Activated naive CD4-positive, alpha-beta T cell treated with anti-CD3 and anti-CD28 coated beads for 36 hours (primary cell): ENCODE results near the gene COL24A1. TPM values are rescaled to one million over a fixed set of nuclear protein-coding genes. Genes with fewer than 3 reads are reported as not detected.

ENCODE experiments used
- CTCF ChIA-PET: fragments of 350-600 bp; sonication (Branson Sonifier 250); formaldehyde crosslinking; loops from one replicate; lab custom pipeline; 2021; ENCODE audit warnings: antibody characterized with exemption; lab: Charles Lee
- DNase-seq: peaks from one replicate; pipeline ENCODE4 v3.0.0-alpha.2; 2020
- H3K27ac Mint-ChIP-seq: one replicate; pipeline ENCODE4 v1.8.0; 2021; ENCODE audit warnings: mild to moderate bottlenecking, mixed read lengths
- H3K27me3 Mint-ChIP-seq: one replicate; pipeline ENCODE4 v1.8.0; 2021; ENCODE audit warnings: low read depth, mixed read lengths
- H3K36me3 Mint-ChIP-seq: one replicate; pipeline ENCODE4 v1.8.0; 2021; ENCODE audit warnings: low read depth, mixed read lengths
- H3K4me1 Mint-ChIP-seq: one replicate; pipeline ENCODE4 v1.8.0; 2021; ENCODE audit warnings: low read depth, mixed read lengths
- H3K4me3 Mint-ChIP-seq: one replicate; pipeline ENCODE4 v1.8.0; 2021; ENCODE audit warnings: mild to moderate bottlenecking, moderate library complexity, mixed read lengths
- H3K9me3 Mint-ChIP-seq: one replicate; pipeline ENCODE4 v1.8.0; 2021; ENCODE audit warnings: mixed read lengths
- intact Hi-C: fragments of 100-400 bp; cut with micrococcal nuclease; formaldehyde crosslinking; loops from one replicate; pipeline ENCODE4 v1.15.1; 2023
- total RNA-seq, 2 experiments: library from RNA; stranded (reverse); gene quantifications; one replicate each; pipeline ENCODE4 v1.2.3, GENCODE V29; 2021

COL24A1 gene
- total RNA-seq, 2 experiments from 2014 or later, result not detected

GRCh38 chr1:86067626-86068025 is 88.9 kb downstream of the COL24A1 start:
- intact Hi-C loops, result no loop called here
- H3K27ac Mint-ChIP-seq, result no peak overlapping the region
- CTCF ChIA-PET, result no interaction called here

GRCh38 chr1:86064899-86065298 is 91.7 kb downstream of the COL24A1 start:
- no peak for DNase-seq
- Mint-ChIP-seq H3K27ac (no peak overlapping the region), H3K9me3 (no peaks in the 10 kb centered on the region), H3K27me3 (peaks cover 4% of the 10 kb centered on the region), H3K36me3 (no peaks in the 10 kb centered on the region), H3K4me3 (no peak overlapping the region), H3K4me1 (no peaks in the 10 kb centered on the region)
- intact Hi-C loops, result no loop called here
- CTCF ChIA-PET, result no interaction called here

More at GRCh38 chr1:86067626-86068025, 88.9 kb downstream of the COL24A1 start:
- H3K9me3 Mint-ChIP-seq, result no peaks in the 10 kb centered on the region
- H3K4me1 Mint-ChIP-seq, result no peaks in the 10 kb centered on the region
- H3K27me3 Mint-ChIP-seq, result peaks cover 3% of the 10 kb centered on the region
- H3K4me3 Mint-ChIP-seq, result no peak overlapping the region
- no peaks in the 10 kb centered on the region for H3K36me3 Mint-ChIP-seq
- DNase-seq, result no peak

- CTCF ChIA-PET, result no interaction called here
- intact Hi-C loops, result no loop called here
- no peaks in the 10 kb centered on the region for H3K9me3 Mint-ChIP-seq
- H3K27me3 Mint-ChIP-seq, result peaks cover 4% of the 10 kb centered on the region
- no peak overlapping the region for H3K4me3 Mint-ChIP-seq
- no peak overlapping the region for H3K27ac Mint-ChIP-seq
- no peak for DNase-seq
- H3K36me3 Mint-ChIP-seq, result no peaks in the 10 kb centered on the region
- no peaks in the 10 kb centered on the region for H3K4me1 Mint-ChIP-seq
Measured at GRCh38 chr1:86063721-86064120, 92.9 kb downstream of the COL24A1 start.

- intact Hi-C loops, result no loop called here
- CTCF ChIA-PET, result no interaction called here
- no peak for DNase-seq
- Mint-ChIP-seq H3K27me3 (peaks cover 2% of the 10 kb centered on the region), H3K27ac (no peak overlapping the region), H3K9me3 (no peaks in the 10 kb centered on the region), H3K4me3 (no peak overlapping the region), H3K4me1 (no peaks in the 10 kb centered on the region), H3K36me3 (no peaks in the 10 kb centered on the region)
Measured at GRCh38 chr1:86062453-86062852, 94.1 kb downstream of the COL24A1 start.

- no peaks in the 10 kb centered on the region for H3K4me1 Mint-ChIP-seq
- H3K9me3 Mint-ChIP-seq, result no peaks in the 10 kb centered on the region
- no peak for DNase-seq
- H3K27me3 Mint-ChIP-seq, result peaks cover 2% of the 10 kb centered on the region
- intact Hi-C loops, result no loop called here
- H3K27ac Mint-ChIP-seq, result no peak overlapping the region
- CTCF ChIA-PET, result no interaction called here
- no peaks in the 10 kb centered on the region for H3K36me3 Mint-ChIP-seq
- no peak overlapping the region for H3K4me3 Mint-ChIP-seq
Measured at GRCh38 chr1:86061551-86061990, 95.0 kb downstream of the COL24A1 start.

- DNase-seq, result no peak
- Mint-ChIP-seq H3K27ac (no peak overlapping the region), H3K27me3 (no peaks in the 10 kb centered on the region), H3K36me3 (no peaks in the 10 kb centered on the region), H3K4me3 (no peak overlapping the region), H3K9me3 (no peaks in the 10 kb centered on the region), H3K4me1 (no peaks in the 10 kb centered on the region)
- CTCF ChIA-PET, result no interaction called here
- intact Hi-C loops, result loop anchor here (5.0 kb wide), 1 partner anchor 73 kb away; no protein-coding TSS in a partner anchor
Measured at GRCh38 chr1:86054396-86054795, 102.2 kb downstream of the COL24A1 start.

GRCh38 chr1:86052948-86053698 is 103.4 kb downstream of the COL24A1 start:
- Mint-ChIP-seq H3K27ac (no peak overlapping the region), H3K9me3 (no peaks in the 10 kb centered on the region), H3K4me1 (no peaks in the 10 kb centered on the region), H3K27me3 (no peaks in the 10 kb centered on the region), H3K4me3 (no peak overlapping the region), H3K36me3 (no peaks in the 10 kb centered on the region)
- CTCF ChIA-PET, result no interaction called here
- intact Hi-C loops, result loop anchor here (5.0 kb wide), 1 partner anchor 74 kb away; no protein-coding TSS in a partner anchor
- DNase-seq, result no peak

GRCh38 chr1:86035101-86035500 is 121.5 kb downstream of the COL24A1 start:
- CTCF ChIA-PET, result no interaction called here
- no peak overlapping the region for H3K4me3 Mint-ChIP-seq
- no peak overlapping the region for H3K27ac Mint-ChIP-seq
- peaks cover 5% of the 10 kb centered on the region for H3K27me3 Mint-ChIP-seq
- H3K4me1 Mint-ChIP-seq, result no peaks in the 10 kb centered on the region
- H3K9me3 Mint-ChIP-seq, result no peaks in the 10 kb centered on the region
- intact Hi-C loops, result no loop called here
- no peaks in the 10 kb centered on the region for H3K36me3 Mint-ChIP-seq
- no peak for DNase-seq

- intact Hi-C loops, result no loop called here
- H3K36me3 Mint-ChIP-seq, result no peaks in the 10 kb centered on the region
- H3K27ac Mint-ChIP-seq, result no peak overlapping the region
- H3K27me3 Mint-ChIP-seq, result peaks cover 7% of the 10 kb centered on the region
- CTCF ChIA-PET, result no interaction called here
- no peak overlapping the region for H3K4me3 Mint-ChIP-seq
- no peaks in the 10 kb centered on the region for H3K9me3 Mint-ChIP-seq
- DNase-seq, result no peak
- H3K4me1 Mint-ChIP-seq, result no peaks in the 10 kb centered on the region
Measured at GRCh38 chr1:86030180-86030579, 126.4 kb downstream of the COL24A1 start.

- H3K36me3 Mint-ChIP-seq, result no peaks in the 10 kb centered on the region
- no peak overlapping the region for H3K4me3 Mint-ChIP-seq
- no peaks in the 10 kb centered on the region for H3K4me1 Mint-ChIP-seq
- intact Hi-C loops, result loop anchor here (1.0 to 10.0 kb wide), 5 partner anchors 126 to 1071 kb away; partner anchors contain the start of gene ZNHIT6
- H3K27me3 Mint-ChIP-seq, result no peaks in the 10 kb centered on the region
- CTCF ChIA-PET, result interaction anchor here (0.7 to 1.3 kb wide), 7 partner anchors 9 to 1073 kb away, joined by 3 to 5 read pairs (median 3); no protein-coding TSS in a partner anchor
- H3K27ac Mint-ChIP-seq, result no peak overlapping the region
- DNase-seq, result peak; percentile 13
- no peaks in the 10 kb centered on the region for H3K9me3 Mint-ChIP-seq
Measured at GRCh38 chr1:86018283-86018923, 138.2 kb downstream of the COL24A1 start.

GRCh38 chr1:86016076-86016759 is 140.4 kb downstream of the COL24A1 start:
- CTCF ChIA-PET, result interaction anchor here (1.0 kb wide), 1 partner anchor 709 kb away, joined by 3 read pairs; no protein-coding TSS in a partner anchor

GRCh38 chr1:86015375-86015774 is 141.2 kb downstream of the COL24A1 start:
- Mint-ChIP-seq H3K4me1 (no peaks in the 10 kb centered on the region), H3K4me3 (no peak overlapping the region), H3K36me3 (no peaks in the 10 kb centered on the region), H3K27ac (no peak overlapping the region), H3K27me3 (no peaks in the 10 kb centered on the region), H3K9me3 (no peaks in the 10 kb centered on the region)
- CTCF ChIA-PET, result no interaction called here
- intact Hi-C loops, result loop anchor here (5.0 to 10.0 kb wide), 4 partner anchors 123 to 1068 kb away; partner anchors contain the start of gene ZNHIT6
- DNase-seq, result no peak

More at GRCh38 chr1:86016076-86016759, 140.4 kb downstream of the COL24A1 start:
- no peak for DNase-seq
- Mint-ChIP-seq H3K4me1 (no peaks in the 10 kb centered on the region), H3K4me3 (no peak overlapping the region), H3K27me3 (no peaks in the 10 kb centered on the region), H3K9me3 (no peaks in the 10 kb centered on the region), H3K27ac (no peak overlapping the region), H3K36me3 (no peaks in the 10 kb centered on the region)
- intact Hi-C loops, result loop anchor here (5.0 to 10.0 kb wide), 4 partner anchors 124 to 1069 kb away; partner anchors contain the start of gene ZNHIT6
